GM12892 (cell line): Measurements from ENCODE around the gene MUC6.

ENCODE experiments used
- POLR2A ChIP-seq: IDR thresholded peaks from 2 replicates; pipeline ENCODE4 v1.6.1; 2011; ENCODE audit warnings: low read depth, low read length, control low read depth
- POLR2AphosphoS5 ChIP-seq: IDR thresholded peaks from 2 replicates; pipeline ENCODE4 v1.6.1; 2011; ENCODE audit warnings: low read depth, low read length, control low read depth

DNA sequence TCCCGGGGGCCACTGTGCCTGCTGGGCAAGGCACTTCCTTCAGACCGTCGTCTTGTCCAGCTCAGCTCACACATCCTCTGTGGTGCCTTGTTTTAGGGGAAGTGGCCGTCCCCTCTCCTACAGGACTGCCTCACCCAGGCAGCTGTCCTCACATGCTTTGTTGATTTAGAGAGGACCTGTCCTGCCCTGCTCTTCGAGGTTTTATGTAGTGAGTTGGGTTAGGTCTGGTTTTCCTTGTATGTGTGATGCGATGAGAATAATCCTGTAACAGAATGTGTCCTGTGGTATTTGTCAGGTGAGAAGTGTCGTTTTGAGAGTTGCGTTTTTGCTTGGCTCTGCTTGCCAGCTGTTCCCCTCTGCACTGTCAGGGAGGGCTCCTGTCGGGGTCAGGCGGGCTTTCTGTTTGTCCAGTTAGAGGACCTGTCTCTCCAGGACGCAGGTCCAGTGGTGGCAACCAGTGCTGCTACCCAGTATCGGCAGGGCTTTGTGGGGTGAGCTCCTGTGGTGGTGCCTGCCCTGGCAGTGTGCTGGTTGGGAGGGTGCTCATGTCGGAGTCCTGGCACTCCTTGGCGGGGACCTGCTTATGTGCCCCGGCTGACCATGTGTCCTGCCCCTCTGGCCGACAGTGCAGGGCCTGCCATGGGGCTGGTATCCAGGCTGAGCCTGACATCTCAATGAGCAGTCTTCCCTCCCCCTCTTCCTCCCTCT, 41.3 kb downstream of the MUC6 start:
- TF ChIP-seq POLR2A (no peak), POLR2AphosphoS5 (no peak)
